Measurements from ENCODE around the gene GPBP1. TPM values are rescaled to one million over a fixed set of nuclear protein-coding genes. Genes with fewer than 3 reads are reported as not detected.

GPBP1 gene
- total and polyA plus RNA-seq, 9 of the 15 experiments (the other 6 are each of a cell fraction or from before 2014, with no cell fraction given): 31.0 to 109 (median 68.4) TPM

DNA sequence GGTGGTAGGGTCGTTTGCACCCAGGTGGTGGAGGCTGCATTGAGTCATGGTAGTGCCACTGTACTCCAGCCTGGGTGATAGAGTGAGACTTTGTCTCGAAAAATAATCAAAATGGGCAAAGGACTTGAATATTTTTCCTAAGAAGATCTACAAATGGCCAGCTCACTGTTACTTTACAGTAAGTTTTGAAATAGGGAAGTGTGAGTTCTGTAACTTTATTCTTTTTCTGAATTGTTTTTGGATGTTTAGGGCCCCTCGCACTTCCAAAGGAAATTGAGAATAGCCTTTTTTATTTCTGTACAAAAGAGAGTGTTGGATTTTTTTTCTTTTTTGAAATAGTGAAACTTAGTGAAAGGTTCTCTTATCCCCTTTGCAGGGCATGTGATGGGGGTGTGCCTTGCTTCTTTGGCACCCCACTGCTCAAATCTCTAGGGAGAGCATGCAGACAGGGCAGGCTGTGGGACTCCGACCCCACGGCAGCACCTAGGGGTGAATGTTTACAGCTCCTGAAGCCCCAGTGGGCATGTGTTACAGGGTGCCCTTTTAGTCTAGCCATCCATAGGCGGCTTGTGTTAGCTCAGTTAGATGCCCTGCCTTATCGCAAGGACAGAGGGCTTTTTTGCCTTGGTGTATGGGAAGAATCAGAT is 33.3 kb downstream of the GPBP1 start:
- no TSS peak for BruUV-seq (replicated peaks)
- H3K79me2 ChIP-seq (ENCODE audit: control insufficient read depth, insufficient read depth, low read length): peaks cover 100% of the 10 kb centered on the region
- H3K4me2 ChIP-seq (ENCODE audit: insufficient read depth, low read length): no peak overlapping the region
- H2AFZ ChIP-seq (ENCODE audit: low read depth, low read length): no peak overlapping the region
- peaks cover 0 to 3% of the 10 kb centered on the region in 2 experiments; a peak in 3 of 5 replicates for H3K4me1 ChIP-seq (replicated peaks in 1 of 2; ENCODE audit: control insufficient read depth in 2 of 2, insufficient read depth in 2 of 2, low read length in 2 of 2)
- TF ChIP-seq MAZ (CRISPR knock-in tag; conservative IDR thresholded peaks at IDR 0.05 in 1 of 2, IDR thresholded peaks at IDR 0.05 in 1 of 2) (no peak), SPI1 (IDR thresholded peaks at IDR 0.05; ENCODE audit: borderline replicate concordance, low read depth, low read length) (0 out of 2 replicates have a peak, but pooled peaks have one; percentile 3)
- CTCF ChIA-PET (ENCODE audit: low intra/inter-chr PET ratio): no interaction called here
- in situ Hi-C loops (cut with MboI): no loop called here
- H4K20me1 ChIP-seq (replicated peaks; ENCODE audit: control insufficient read depth, insufficient read depth, low read length): peaks cover 45% of the 10 kb centered on the region
- H3K4me3 ChIP-seq: no peak overlapping the region
- peaks cover 11% of the 10 kb centered on the region; the same call in 1 of the 3 replicates for H3K36me3 ChIP-seq (ENCODE audit: control insufficient read depth, insufficient read depth, low read length)
- no peaks in the 10 kb centered on the region for H3K9me1 ChIP-seq (ENCODE audit: control insufficient read depth, insufficient read depth, low read length)
- 72% methylated on average over 7 of the region's 7 CpGs for WGBS (ENCODE audit: insufficient coverage, low coverage, missing lambda C conversion rate)
- no peaks in the 10 kb centered on the region for H3K27me3 ChIP-seq (ENCODE audit: control insufficient read depth in 2 of 2, insufficient read depth in 2 of 2, low read length in 2 of 2)
- no peak overlapping the region for H3K27ac ChIP-seq (ENCODE audit: extremely low read depth, low read depth, low read length)
- no peaks in the 10 kb centered on the region for H3K9me3 ChIP-seq (replicated peaks; ENCODE audit: control insufficient read depth, insufficient read depth, low read depth, low read length)
- no peak for FAIRE-seq
- H3K9ac ChIP-seq (ENCODE audit: insufficient read depth in 1 of 2, low read depth in 2 of 2, low read length in 2 of 2): no peak overlapping the region
- no peak for DNase-seq (ENCODE audit: extremely low read depth in 1 of 4, low spot score in 3 of 4)
- POLR2A ChIA-PET: no interaction called here
- ATAC-seq: no peak
- intact Hi-C loops (cut with micrococcal nuclease): no loop called here

- FAIRE-seq (no peak), ATAC-seq (no peak), DNase-seq (ENCODE audit: extremely low read depth in 1 of 4, low spot score in 3 of 4) (no peak)
- Histone ChIP-seq H3K79me2 (ENCODE audit: control insufficient read depth, insufficient read depth, low read length) (peaks cover 100% of the 10 kb centered on the region), H3K4me2 (ENCODE audit: insufficient read depth, low read length) (no peak overlapping the region), H3K27ac (ENCODE audit: extremely low read depth, low read depth, low read length) (no peak overlapping the region), H3K9me1 (ENCODE audit: control insufficient read depth, insufficient read depth, low read length) (no peaks in the 10 kb centered on the region), H4K20me1 (replicated peaks; ENCODE audit: control insufficient read depth, insufficient read depth, low read length) (peaks cover 45% of the 10 kb centered on the region), H3K9ac (ENCODE audit: insufficient read depth in 1 of 2, low read depth in 2 of 2, low read length in 2 of 2) (0 out of 4 replicates have a peak overlapping the region, but pooled peaks of 1 of the 2 experiments have one; percentile 48), H3K27me3 (ENCODE audit: control insufficient read depth in 2 of 2, insufficient read depth in 2 of 2, low read length in 2 of 2) (no peaks in the 10 kb centered on the region), H3K36me3 (ENCODE audit: control insufficient read depth, insufficient read depth, low read length) (peaks cover 10% of the 10 kb centered on the region; the same call in 1 of the 3 replicates), H3K4me1 (replicated peaks in 1 of 2; ENCODE audit: control insufficient read depth in 2 of 2, insufficient read depth in 2 of 2, low read length in 2 of 2) (no peaks in the 10 kb centered on the region; a peak in 2 of 5 replicates), H2AFZ (ENCODE audit: low read depth, low read length) (no peak overlapping the region), H3K9me3 (replicated peaks; ENCODE audit: control insufficient read depth, insufficient read depth, low read depth, low read length) (no peaks in the 10 kb centered on the region), H3K4me3 (no peak overlapping the region)
- ChIA-PET POLR2A (no interaction called here), CTCF (ENCODE audit: low intra/inter-chr PET ratio) (no interaction called here)
- 96% methylated on average over 7 of the region's 7 CpGs for WGBS (ENCODE audit: insufficient coverage, low coverage, missing lambda C conversion rate)
- in situ Hi-C loops (cut with MboI) (no loop called here), intact Hi-C loops (cut with micrococcal nuclease) (no loop called here)
- no TSS peak for BruUV-seq (replicated peaks)
- TF ChIP-seq ZC3H4 (CRISPR knock-in tag; IDR thresholded peaks at IDR 0.05; ENCODE audit: borderline replicate concordance) (no peak), SREBF1 (IDR thresholded peaks at IDR 0.05; ENCODE audit: borderline replicate concordance, low read depth, low read length) (no peak), FUS (optimal IDR thresholded peaks at IDR 0.05; ENCODE audit: low read depth, low read length) (no peak), MAFF (IDR thresholded peaks at IDR 0.05; ENCODE audit: low read length) (no peak), RBM17 (IDR thresholded peaks at IDR 0.05; ENCODE audit: borderline replicate concordance, low read depth, low read length) (no peak), ATF7 (IDR thresholded peaks at IDR 0.05) (no peak), ZNF134 (CRISPR knock-in tag; conservative IDR thresholded peaks at IDR 0.05) (no peak), NFE2 (IDR thresholded peaks at IDR 0.05; ENCODE audit: low read depth) (no peak)
Observed at GRCh38 chr5:57207681-57208080, 33.8 kb downstream of the GPBP1 start.
